ENCODE data around the gene NRCAM. TPM values are rescaled to one million over a fixed set of nuclear protein-coding genes. Genes with fewer than 3 reads are reported as not detected.

NRCAM gene
- total and polyA plus RNA-seq, 10 of the 15 experiments (the other 5 are each of a cell fraction or from before 2014, with no cell fraction given): 0.30 to 2.0 (median 1.0) TPM

DNA sequence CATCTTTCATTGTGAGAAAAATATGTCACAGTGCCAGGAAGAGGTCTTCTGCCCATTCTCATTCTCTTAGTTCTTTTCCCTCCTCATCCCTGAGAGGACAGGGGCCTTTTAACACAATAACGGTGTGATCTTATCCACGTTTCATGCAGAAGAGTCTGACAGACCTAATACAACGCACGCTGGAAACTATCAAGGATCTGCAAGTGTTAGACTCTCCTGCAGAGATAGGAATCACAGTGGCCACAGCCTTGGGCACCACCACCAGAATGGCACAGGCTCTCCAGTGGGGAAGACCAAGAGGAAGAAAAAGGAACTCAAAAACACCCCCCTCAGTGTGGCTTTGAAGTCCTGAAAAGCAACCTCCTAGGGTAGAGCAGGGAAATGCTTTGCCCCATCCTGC, 253.5 kb downstream of the NRCAM start (continued):
- no peak for TF ChIP-seq ZNF687 (IDR thresholded peaks at IDR 0.05)
- TF ChIP-seq FOS (IDR thresholded peaks at IDR 0.05; ENCODE audit: borderline replicate concordance, extremely low read depth, insufficient read length): no peak
- TF ChIP-seq KDM1A (IDR thresholded peaks at IDR 0.05; ENCODE audit: borderline replicate concordance): no peak
- no peak for TF ChIP-seq BMI1 (IDR thresholded peaks at IDR 0.05; ENCODE audit: borderline replicate concordance)
- no peak for TF ChIP-seq NFYA (IDR thresholded peaks at IDR 0.05; ENCODE audit: borderline replicate concordance, low read depth, low read length)
- no peak for TF ChIP-seq HDAC2 (IDR thresholded peaks at IDR 0.05)
- TF ChIP-seq IKZF2 (IDR thresholded peaks at IDR 0.05): no peak
- no peak for TF ChIP-seq NFIC (IDR thresholded peaks at IDR 0.05; ENCODE audit: low read depth, low read length)
- TF ChIP-seq RB1 (IDR thresholded peaks at IDR 0.05; ENCODE audit: borderline replicate concordance): no peak

DNA sequence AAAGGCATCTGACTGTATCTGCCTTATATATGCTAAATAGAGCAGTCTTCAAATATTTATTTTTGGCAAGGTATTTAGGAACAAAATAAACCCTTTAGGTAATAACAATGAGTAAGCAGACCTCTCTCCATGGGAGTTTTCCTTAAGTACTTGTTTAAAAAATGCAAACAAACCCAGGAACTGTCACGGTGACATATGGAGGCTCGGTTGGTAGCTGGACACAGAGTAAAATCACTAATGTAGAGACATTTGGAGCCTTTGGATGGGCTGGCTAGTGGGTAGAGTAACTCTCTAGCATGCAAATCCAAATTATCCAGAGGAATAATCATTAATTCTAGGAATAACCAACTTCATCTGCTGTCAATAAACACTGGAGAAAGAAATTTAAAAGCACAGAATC, 254.5 kb downstream of the NRCAM start:
- in situ Hi-C loops (cut with MboI) (no loop called here), intact Hi-C loops (cut with micrococcal nuclease; ENCODE audit: unreplicated experiment) (no loop called here)
- H3K27me3 ChIP-seq (replicated peaks in 1 of 2; ENCODE audit: control insufficient read depth in 2 of 2, insufficient read depth in 2 of 2, low read length in 1 of 2): no peaks in the 10 kb centered on the region
- H2AFZ ChIP-seq (ENCODE audit: control insufficient read depth, low read depth, low read length): no peak overlapping the region
- no peaks in the 10 kb centered on the region for H4K20me1 ChIP-seq (ENCODE audit: control insufficient read depth, insufficient read depth)
- 13% methylated on average over 2 of the region's 2 CpGs for WGBS (ENCODE audit: insufficient coverage, insufficient replicate concordance, low lambda C conversion rate, missing lambda C conversion rate)
- RAD21 ChIA-PET (ENCODE audit: unreplicated experiment): no interaction called here
- no peaks in the 10 kb centered on the region for H3K79me2 ChIP-seq (ENCODE audit: control insufficient read depth, insufficient read depth, low read length)
- no peak overlapping the region for H3K4me2 ChIP-seq (ENCODE audit: control insufficient read depth, insufficient read depth)
- SMC1A ChIA-PET (ENCODE audit: uncharacterized antibody, unreplicated experiment): interaction anchor here (2.4 kb wide), 1 partner anchor 11 kb away, joined by 6 read pairs; no protein-coding TSS in a partner anchor
- BruUV-seq (replicated peaks): no TSS peak
- H3K9ac ChIP-seq (ENCODE audit: control insufficient read depth, insufficient read depth, low read length): no peak overlapping the region
- CTCF ChIA-PET: no interaction called here
- H3K4me1 ChIP-seq (ENCODE audit: control insufficient read depth, insufficient read depth, low read length): peaks cover 3% of the 10 kb centered on the region; the same call in 1 of the 2 replicates
- no peaks in the 10 kb centered on the region; the same call in 2 of the 3 replicates for H3K9me3 ChIP-seq (replicated peaks; ENCODE audit: control insufficient read depth, insufficient read depth, low read length)
- ATAC-seq: no peak
- no peak for FAIRE-seq
- no peak for DNase-seq (ENCODE audit: low read depth, low spot score)
- POLR2A ChIA-PET: no interaction called here
- no peaks in the 10 kb centered on the region for H3K36me3 ChIP-seq (ENCODE audit: control insufficient read depth in 2 of 2, insufficient read depth in 2 of 2, low read length in 1 of 2)
- H3K4me3 ChIP-seq: no peak overlapping the region
- no peak for TF ChIP-seq SREBF1 (IDR thresholded peaks at IDR 0.05; ENCODE audit: low read length)
- H3K27ac ChIP-seq (ENCODE audit: control insufficient read depth, insufficient read depth): no peak overlapping the region
